Measurements from ENCODE around the gene PER2.

The PER2 gene

GRCh38 chr2:238305092-238305862 is 16.9 kb upstream of the PER2 start:
- ChIA-PET CTCF (interaction anchor here (0.6 to 1.0 kb wide), 5 partner anchors 12 to 109 kb away, joined by 3 to 4 read pairs (median 3); no protein-coding TSS in a partner anchor), POLR2A (no interaction called here)
- no peak overlapping the region for H3K27ac ChIP-seq (ENCODE audit: extremely low read depth, low read depth, low read length)
- no peaks in the 10 kb centered on the region for H3K9me3 ChIP-seq (ENCODE audit: control insufficient read depth, insufficient read depth, low read depth, low read length)
- TF ChIP-seq CTCF (tag by site-specific recombination; IDR thresholded peaks at IDR 0.05): peak; percentile 33; the same call in 1 of the 2 replicates
- TF ChIP-seq REST (tag by site-specific recombination; IDR thresholded peaks at IDR 0.05): 0 out of 2 replicates have a peak, but pooled peaks have one; percentile 46
- no peak for TF ChIP-seq ZNF354C (tag by site-specific recombination; IDR thresholded peaks at IDR 0.05; ENCODE audit: borderline replicate concordance, low read depth)
- H3K36me3 ChIP-seq (ENCODE audit: control insufficient read depth in 2 of 2, insufficient read depth in 1 of 2, low read length in 2 of 2): no peaks in the 10 kb centered on the region
- H3K4me3 ChIP-seq (ENCODE audit: low read depth, low read length): no peak overlapping the region
- H3K4me1 ChIP-seq (ENCODE audit: control insufficient read depth, insufficient read depth, low read length): no peaks in the 10 kb centered on the region

- no peaks in the 10 kb centered on the region for H3K4me1 ChIP-seq (ENCODE audit: control insufficient read depth, insufficient read depth, low read length)
- CTCF ChIA-PET: interaction anchor here (0.6 kb wide), 1 partner anchor 15 kb away, joined by 3 read pairs; no protein-coding TSS in a partner anchor
- H3K4me3 ChIP-seq (ENCODE audit: low read depth, low read length): no peak overlapping the region
- no peaks in the 10 kb centered on the region for H3K9me3 ChIP-seq (ENCODE audit: control insufficient read depth, insufficient read depth, low read depth, low read length)
- POLR2A ChIA-PET: no interaction called here
- H3K36me3 ChIP-seq (ENCODE audit: control insufficient read depth in 2 of 2, insufficient read depth in 1 of 2, low read length in 2 of 2): no peaks in the 10 kb centered on the region
- H3K27ac ChIP-seq (ENCODE audit: extremely low read depth, low read depth, low read length): no peak overlapping the region
- TF ChIP-seq YY2 (tag by site-specific recombination; IDR thresholded peaks at IDR 0.05) (no peak), ZNF248 (tag by site-specific recombination; IDR thresholded peaks at IDR 0.05) (no peak), FEZF1 (tag by site-specific recombination; IDR thresholded peaks at IDR 0.05) (no peak), ZFP41 (tag by site-specific recombination; IDR thresholded peaks at IDR 0.05; ENCODE audit: borderline replicate concordance) (no peak), ZNF449 (tag by site-specific recombination; IDR thresholded peaks at IDR 0.05) (no peak), ZNF621 (tag by site-specific recombination; IDR thresholded peaks at IDR 0.05) (no peak), ZNF747 (tag by site-specific recombination; IDR thresholded peaks at IDR 0.05) (no peak), KLF17 (tag by site-specific recombination; IDR thresholded peaks at IDR 0.05) (no peak), TSHZ1 (tag by site-specific recombination; IDR thresholded peaks at IDR 0.05; ENCODE audit: borderline replicate concordance) (no peak), ZNF510 (tag by site-specific recombination; IDR thresholded peaks at IDR 0.05; ENCODE audit: insufficient replicate concordance) (no peak), ZNF600 (tag by site-specific recombination; IDR thresholded peaks at IDR 0.05) (no peak), ZSCAN30 (tag by site-specific recombination; IDR thresholded peaks at IDR 0.05) (no peak), ZBTB44 (tag by site-specific recombination; IDR thresholded peaks at IDR 0.05) (no peak), SETDB1 (IDR thresholded peaks at IDR 0.05; ENCODE audit: insufficient read length, low read length) (no peak), HOXC10 (CRISPR knock-in tag; IDR thresholded peaks at IDR 0.05) (no peak), GLI2 (tag by site-specific recombination; IDR thresholded peaks at IDR 0.05; ENCODE audit: borderline replicate concordance, low read depth) (no peak), ZFP69B (tag by site-specific recombination; IDR thresholded peaks at IDR 0.05) (no peak)
Measured at GRCh38 chr2:238304116-238304515, 15.7 kb upstream of the PER2 start.

Data from HEK293 (cell line).